HG03064 (cell line): ENCODE data around the gene CYFIP1.

Experiments
- ATAC-seq: cut with Tn5 transposase; IDR thresholded peaks from one replicate; pipeline ENCODE4 v1.9.1; 2021; ENCODE audit warnings: low read depth; ENCODE audit not compliant: unreplicated experiment

CYFIP1 gene

DNA sequence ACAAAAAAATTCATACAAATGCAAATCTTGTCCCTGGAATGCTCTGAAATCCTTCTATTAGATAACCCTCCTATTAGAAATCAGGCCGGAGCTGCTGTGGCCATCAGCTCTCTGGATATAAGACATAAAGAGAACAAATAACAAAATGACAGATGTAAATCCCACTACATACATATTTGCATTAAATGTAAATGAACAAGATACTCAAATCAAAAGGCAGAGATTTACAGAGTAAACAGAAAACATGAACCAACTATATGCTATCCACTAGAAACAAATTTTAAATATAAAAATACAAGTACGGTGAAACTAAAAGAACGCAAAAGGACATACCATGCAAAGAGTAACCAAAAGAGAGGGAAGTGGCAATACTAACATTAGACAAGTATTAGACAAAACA lies 10.7 kb downstream of the CYFIP1 start:
- no peak for ATAC-seq

- no peak for ATAC-seq
Measured at GRCh38 chr15:22968366-22968765, 11.8 kb downstream of the CYFIP1 start.

GRCh38 chr15:22967084-22967770 lies 12.9 kb downstream of the CYFIP1 start:
- ATAC-seq: no peak

- no peak for ATAC-seq
Measured at GRCh38 chr15:22966321-22967083, 13.7 kb downstream of the CYFIP1 start.

DNA sequence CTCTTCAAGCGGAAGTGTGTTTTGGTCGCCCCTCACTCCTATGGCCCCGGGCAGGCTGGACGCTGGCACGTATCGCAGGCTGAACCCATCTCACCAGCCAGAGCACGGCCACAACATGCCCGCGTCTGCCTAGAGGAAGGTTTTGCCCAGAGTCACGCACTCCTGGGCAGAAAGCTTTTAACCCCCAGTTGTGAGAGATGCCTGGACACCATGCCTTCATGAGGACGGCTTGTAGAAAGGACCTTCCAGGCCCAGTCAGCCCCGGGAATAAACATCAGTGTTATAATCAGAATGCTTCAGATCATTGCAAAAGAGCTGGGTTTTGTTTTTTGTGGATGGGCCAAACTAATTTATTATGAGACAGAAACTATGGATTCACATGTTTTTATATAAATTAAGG lies 16.5 kb downstream of the CYFIP1 start:
- ATAC-seq: no peak

GRCh38 chr15:22962611-22963010 lies 17.6 kb downstream of the CYFIP1 start:
- ATAC-seq: no peak

DNA sequence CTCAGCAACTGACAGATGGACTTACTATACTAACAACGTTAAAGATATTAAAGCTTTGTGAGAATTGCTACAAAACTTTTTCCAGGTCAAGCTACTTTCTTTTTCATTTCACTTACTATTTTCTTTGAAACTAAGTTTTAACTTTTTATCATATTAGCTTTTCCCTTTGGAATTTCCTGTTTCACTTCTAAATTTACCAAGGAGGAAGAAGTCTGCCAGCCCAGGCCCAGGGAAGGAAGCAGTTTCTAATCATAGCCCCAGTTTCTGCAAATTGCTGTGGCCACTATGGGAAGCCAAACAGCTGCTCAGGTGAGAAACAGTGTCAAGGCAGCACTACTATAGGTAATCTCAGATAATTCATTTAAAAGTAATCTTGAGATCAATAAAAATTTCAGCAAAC lies 18.4 kb downstream of the CYFIP1 start:
- ATAC-seq: no peak

GRCh38 chr15:22960556-22960955 lies 19.6 kb downstream of the CYFIP1 start:
- ATAC-seq: no peak

- ATAC-seq: no peak
Measured at GRCh38 chr15:22960126-22960525, 20.0 kb downstream of the CYFIP1 start.

DNA sequence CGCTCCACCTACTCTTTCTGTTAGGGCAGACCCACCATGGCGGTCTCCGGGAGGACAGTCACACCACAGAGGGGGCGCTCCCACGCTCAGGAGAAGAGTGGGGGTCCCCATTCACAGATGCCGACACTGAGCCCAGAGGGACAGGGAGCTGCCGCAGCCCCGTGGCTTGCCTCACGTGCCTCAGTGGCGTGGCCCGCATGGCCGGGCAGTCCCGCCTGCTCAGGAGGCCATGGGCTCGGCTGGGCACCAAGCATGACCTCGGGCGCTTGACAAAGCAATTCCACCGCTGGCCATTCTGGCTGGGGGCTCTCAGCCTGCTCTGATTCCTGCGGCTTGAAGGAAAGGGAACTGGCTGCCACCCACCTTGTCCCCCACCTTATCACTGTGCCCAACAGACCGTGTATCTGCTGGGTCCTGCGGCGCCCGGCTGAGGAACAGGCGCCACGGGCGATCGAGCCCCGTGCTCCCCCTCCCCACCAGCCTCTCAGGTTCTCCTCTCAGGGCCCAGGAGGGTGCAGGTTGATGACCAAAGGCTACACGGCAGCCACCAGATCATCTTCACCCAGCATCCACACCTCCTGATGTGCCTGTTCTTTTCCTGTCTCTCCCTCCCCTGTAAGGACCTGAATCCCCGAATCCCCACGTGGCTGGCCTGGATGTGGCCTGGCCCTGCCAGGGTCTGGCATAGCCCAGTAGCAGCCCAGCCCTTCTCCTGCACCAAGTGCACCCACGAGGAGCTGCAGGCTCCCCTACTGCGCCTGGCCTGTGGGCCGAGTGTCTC lies 20.7 kb downstream of the CYFIP1 start:
- no peak for ATAC-seq

GRCh38 chr15:22958487-22959280 lies 21.5 kb downstream of the CYFIP1 start:
- no peak for ATAC-seq

DNA sequence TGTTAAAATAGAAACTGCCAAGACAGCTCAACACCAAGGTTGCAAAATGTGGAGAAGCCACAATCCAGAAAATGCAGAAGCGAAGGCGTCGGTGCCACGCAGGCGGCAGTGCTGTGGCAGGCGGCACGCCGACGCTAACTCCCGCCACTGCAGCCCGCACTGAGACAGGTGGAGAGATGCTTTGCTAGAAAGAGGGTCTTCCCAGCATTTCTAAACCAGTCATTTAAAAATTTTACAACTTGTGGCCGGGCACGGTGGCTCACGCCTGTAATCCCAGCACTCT lies 23.2 kb downstream of the CYFIP1 start:
- ATAC-seq: no peak

GRCh38 chr15:22956257-22956977 lies 23.8 kb downstream of the CYFIP1 start:
- ATAC-seq: no peak

DNA sequence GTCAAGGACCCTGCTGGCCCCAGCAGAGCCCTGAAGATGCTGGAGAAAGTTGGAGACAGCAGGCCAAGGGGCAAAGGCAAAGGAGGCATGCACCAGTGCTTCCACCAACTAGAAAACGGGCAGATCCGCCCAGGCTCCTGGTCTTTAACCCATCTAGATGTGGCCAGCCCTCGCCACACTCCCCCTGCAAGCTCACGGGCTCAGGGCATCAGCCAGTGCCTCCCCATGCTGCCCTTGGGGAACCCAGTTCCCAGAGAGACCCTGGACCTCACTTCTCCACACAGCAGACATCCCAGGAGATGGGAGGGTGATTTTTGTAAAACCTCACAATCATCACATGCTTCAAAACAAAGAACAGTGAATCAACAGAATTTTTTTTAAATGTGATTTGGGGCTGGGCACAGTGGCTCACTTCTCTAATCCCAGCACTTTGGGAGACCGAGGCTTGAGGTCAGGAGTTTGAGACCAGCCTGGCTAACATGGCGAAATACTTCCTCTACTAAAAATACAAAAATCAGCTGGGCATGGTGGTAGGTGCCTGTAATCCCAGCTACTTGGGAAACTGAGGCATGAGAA lies 24.5 kb downstream of the CYFIP1 start:
- no peak for ATAC-seq

GRCh38 chr15:22954798-22955543 lies 25.2 kb downstream of the CYFIP1 start:
- no peak for ATAC-seq

DNA sequence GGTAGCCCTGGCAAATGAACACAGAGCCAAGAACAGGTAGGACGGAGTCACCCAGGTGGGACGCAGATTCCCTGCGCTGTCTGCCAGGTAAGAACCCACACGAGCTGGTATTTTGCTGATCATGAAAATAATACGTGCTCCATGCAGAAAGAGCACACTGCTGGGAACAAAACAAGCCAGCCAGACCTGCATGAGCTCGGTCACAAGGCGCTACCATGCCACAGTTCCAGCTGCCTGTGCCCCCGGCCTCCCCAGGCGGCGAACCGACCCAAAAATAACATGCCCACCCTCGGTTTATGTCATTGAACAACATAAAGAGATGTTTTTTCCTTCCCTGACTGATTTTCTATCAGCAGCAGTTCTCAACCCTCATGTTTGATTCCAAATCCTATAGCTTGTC lies 25.8 kb downstream of the CYFIP1 start:
- no peak for ATAC-seq

DNA sequence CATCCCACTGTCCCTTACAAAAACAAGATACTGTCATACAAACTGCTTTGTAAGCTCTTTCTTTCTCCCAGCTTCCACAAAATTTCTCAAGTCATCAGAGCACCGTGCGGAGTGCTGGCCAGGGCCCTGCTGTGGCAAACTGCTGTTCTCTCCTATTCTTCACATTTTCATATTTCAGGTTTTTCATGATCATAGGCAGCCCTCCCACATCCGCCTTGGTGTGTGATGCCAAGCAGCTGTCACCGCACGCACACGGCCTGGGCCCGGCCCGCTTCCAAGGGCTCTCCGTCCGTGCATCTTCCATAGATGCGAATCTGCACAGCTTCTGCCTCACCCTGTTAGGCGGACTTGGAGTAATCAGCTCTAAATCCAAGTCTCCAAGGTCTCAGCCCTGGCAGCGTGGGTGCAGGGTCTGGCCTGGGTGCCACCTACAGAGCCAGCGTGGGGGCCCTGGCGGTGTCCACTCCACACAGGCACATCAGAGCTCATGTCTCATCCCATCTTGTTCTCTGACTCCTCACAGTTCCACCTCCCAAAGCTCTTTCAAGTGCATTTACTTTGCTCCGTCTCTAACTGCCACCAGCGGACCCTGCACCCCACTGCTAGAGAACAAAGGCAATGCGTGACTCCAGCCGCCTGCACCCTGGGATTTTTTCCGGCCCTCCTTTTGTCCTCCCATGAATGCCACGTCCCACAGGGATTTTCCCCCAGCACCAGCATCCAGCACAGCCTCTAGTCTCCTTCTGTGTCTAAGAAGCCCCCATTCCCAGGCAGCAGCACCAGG lies 27.2 kb downstream of the CYFIP1 start:
- ATAC-seq: no peak
